IPS DF 6.9 (cell line): ENCODE results near the gene VCL.
"Not testable (repeated sequence)": the region's sequence is repeated elsewhere in the genome, so short reads cannot be mapped to it uniquely, and the experiment has no call there.

Experiments
- DNase-seq: peaks from one replicate; pipeline ENCODE4 v3.0.0-alpha.2; 2013; ENCODE audit warnings: low read depth, low spot score
- H3K27ac ChIP-seq: one replicate; pipeline ENCODE4 v1.5.1; 2013; ENCODE audit warnings: low read length, control low read depth
- H3K27me3 ChIP-seq: 2 replicates; pipeline ENCODE4 v1.6.1; 2013; ENCODE audit warnings: mild to moderate bottlenecking, low read length; ENCODE audit not compliant: control insufficient read depth, insufficient read depth
- H3K36me3 ChIP-seq: 2 replicates; pipeline ENCODE4 v1.6.1; 2013; ENCODE audit warnings: low read length; ENCODE audit not compliant: control insufficient read depth, insufficient read depth
- H3K4me1 ChIP-seq: 2 replicates; pipeline ENCODE4 v1.6.1; 2013; ENCODE audit warnings: low read length; ENCODE audit not compliant: control insufficient read depth, insufficient read depth
- H3K4me3 ChIP-seq: 2 replicates; pipeline ENCODE4 v1.5.1; 2013; ENCODE audit warnings: mild to moderate bottlenecking, low read length
- H3K9me3 ChIP-seq: 2 replicates; pipeline ENCODE4 v1.6.1; 2013; ENCODE audit warnings: low read length, inconsistent platforms; ENCODE audit not compliant: control insufficient read depth, insufficient read depth
- WGBS: extraction: QIAGEN DNeasy Blood & Tissue Kit; methylation state at CpG from one replicate; pipeline ENCODE4 v1.1.7; 2013; ENCODE audit warnings: mixed read lengths, missing lambda C conversion rate; ENCODE audit not compliant: insufficient read length, insufficient coverage; 5-methylcytosine and 5-hydroxymethylcytosine counted together

VCL gene

DNA sequence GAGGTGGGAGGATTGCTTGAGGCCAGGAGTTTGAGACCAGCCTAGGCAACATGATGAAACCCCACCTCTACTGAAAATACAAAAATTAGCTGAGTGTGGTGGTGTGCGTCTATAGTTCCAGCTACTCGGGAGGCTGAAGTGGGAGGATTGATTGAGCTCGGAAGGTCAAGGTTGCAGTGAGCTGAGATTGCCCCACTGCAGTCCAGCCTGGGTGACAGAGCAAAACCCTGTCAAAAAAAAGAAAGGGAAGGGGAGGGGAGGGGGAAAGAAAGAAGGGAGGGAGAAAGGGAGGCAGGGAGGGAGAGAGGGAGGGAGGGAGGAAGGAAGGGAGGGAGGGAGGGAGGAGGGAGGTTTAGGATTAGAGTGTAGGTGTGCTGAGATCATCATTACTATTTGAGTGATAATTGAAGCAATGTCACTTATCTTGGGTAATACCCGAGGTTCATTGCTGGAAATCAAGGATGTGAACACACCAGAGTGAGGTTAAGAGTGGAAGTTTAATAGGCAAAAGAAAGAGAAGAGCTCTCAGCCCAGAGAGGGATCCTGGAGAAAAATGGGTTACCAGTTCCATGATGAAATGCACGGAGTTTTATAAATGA lies 27.6 kb downstream of the VCL start:
- Histone ChIP-seq H3K27me3 (no peaks in the 10 kb centered on the region), H3K27ac (no peak overlapping the region), H3K9me3 (no peaks in the 10 kb centered on the region), H3K4me3 (no peak overlapping the region), H3K4me1 (no peaks in the 10 kb centered on the region; the same call in 1 of the 2 replicates), H3K36me3 (no peaks in the 10 kb centered on the region)
- WGBS: no CpG with 5 or more reads among the region's 5 CpGs
- no peak for DNase-seq

DNA sequence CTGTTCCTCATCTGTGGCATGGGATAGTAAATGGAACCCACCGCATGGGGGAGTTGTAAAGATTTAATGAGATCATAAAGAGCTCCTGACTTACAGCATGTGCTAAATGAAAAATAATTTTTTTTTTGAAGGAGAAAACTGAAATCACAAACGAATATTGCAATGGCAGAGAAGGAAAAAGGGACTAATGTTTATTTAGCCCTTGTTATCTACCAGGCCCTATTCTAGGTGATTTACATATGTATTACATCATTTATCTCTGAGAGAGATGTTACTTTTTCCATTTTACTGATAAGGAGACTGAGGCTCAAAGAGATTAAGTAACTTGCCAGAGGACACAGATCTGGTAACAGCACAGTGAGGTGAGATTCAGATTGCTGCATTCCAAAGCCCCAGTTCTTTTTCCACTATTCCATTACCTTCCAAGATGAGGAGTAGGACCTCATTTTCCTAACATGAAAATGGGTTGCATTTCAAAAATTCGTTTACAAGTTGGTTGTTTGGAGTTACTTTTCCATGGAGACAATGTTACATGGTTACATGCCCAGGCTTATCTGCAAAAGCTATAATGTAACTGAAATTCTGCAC lies 28.6 kb downstream of the VCL start:
- Histone ChIP-seq H3K4me3 (no peak overlapping the region), H3K4me1 (no peaks in the 10 kb centered on the region; the same call in 1 of the 2 replicates), H3K9me3 (no peaks in the 10 kb centered on the region), H3K27ac (no peak overlapping the region), H3K36me3 (no peaks in the 10 kb centered on the region), H3K27me3 (no peaks in the 10 kb centered on the region)
- no peak for DNase-seq
- no CpG with 5 or more reads among the region's 3 CpGs for WGBS

DNA sequence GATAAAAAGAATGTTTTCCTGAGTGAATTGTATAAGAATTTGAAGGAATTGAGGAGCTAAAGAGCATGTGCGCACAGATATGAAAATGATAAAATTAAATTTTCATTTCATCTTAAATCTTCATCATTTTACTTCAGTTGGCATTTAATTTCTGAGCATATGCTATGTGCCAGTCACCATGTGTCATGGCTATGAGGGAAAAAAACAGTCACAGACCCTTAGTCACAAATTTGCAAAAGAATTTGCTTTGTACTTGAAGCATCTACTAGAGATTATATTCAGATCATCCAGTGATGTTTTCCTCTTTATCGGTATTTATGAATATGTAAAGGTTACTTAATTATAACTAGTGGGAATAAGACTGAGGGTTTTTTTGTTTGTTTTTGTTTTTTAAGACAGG lies 29.8 kb downstream of the VCL start:
- H3K27me3 ChIP-seq: no peaks in the 10 kb centered on the region
- no peaks in the 10 kb centered on the region for H3K9me3 ChIP-seq
- no peak overlapping the region for H3K27ac ChIP-seq

DNA sequence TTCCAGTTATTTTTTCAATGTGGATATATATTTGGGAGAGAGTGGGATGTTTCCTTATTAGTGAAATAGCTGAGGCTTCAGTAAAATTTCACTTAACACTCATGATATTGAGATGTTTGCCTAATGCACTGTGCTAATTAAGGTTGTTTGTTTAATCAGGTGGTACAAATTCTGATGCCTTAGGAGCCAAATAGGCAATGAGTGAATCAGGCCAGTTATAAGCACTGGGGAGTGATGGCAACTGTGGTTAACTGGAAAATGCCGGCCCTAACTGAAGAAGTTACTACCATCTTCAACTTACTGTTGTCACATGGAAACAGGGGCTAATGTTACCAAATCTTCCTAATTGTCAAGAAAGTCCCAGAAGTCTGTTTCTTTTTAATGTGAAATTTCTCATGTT lies 32.0 kb downstream of the VCL start:
- no peaks in the 10 kb centered on the region for H3K36me3 ChIP-seq
- no peaks in the 10 kb centered on the region for H3K27me3 ChIP-seq
- peaks cover 2% of the 10 kb centered on the region; the same call in 1 of the 2 replicates for H3K4me1 ChIP-seq
- H3K4me3 ChIP-seq: no peak overlapping the region
- no peak overlapping the region for H3K27ac ChIP-seq
- DNase-seq: no peak
- WGBS: no CpG with 5 or more reads among the region's 1 CpG
- no peaks in the 10 kb centered on the region for H3K9me3 ChIP-seq

More for the DNA sequence above, 29.8 kb downstream of the VCL start:
- Histone ChIP-seq H3K4me1 (no peaks in the 10 kb centered on the region; the same call in 1 of the 2 replicates), H3K36me3 (no peaks in the 10 kb centered on the region), H3K4me3 (no peak overlapping the region)
- WGBS: 100% methylated on average over 1 of the region's 2 CpGs
- no peak for DNase-seq

DNA sequence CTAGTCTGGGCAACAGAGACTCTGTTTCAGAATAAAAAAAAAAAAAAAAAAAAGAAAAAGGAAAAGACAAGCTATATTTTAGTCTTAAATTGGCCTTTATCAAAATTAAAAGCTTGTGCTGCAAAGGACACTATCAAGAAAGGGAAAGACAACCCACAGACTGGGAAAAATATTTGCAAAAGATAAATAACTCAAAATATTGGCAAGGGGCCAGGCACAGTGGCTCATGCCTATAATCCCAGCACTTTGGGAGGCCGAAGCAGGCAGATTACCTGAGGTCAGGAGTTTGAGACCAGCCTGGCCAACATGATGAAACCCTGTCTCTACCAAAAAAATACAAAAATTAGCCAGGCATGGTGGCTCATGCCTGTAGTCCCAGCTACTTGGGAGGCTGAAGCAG lies 34.3 kb downstream of the VCL start:
- DNase-seq, H3K4me3 ChIP-seq, H3K9me3 ChIP-seq, H3K27ac ChIP-seq, H3K4me1 ChIP-seq, H3K36me3 ChIP-seq, H3K27me3 ChIP-seq: not testable (repeated sequence)
- no CpG with 5 or more reads among the region's 1 CpG for WGBS

DNA sequence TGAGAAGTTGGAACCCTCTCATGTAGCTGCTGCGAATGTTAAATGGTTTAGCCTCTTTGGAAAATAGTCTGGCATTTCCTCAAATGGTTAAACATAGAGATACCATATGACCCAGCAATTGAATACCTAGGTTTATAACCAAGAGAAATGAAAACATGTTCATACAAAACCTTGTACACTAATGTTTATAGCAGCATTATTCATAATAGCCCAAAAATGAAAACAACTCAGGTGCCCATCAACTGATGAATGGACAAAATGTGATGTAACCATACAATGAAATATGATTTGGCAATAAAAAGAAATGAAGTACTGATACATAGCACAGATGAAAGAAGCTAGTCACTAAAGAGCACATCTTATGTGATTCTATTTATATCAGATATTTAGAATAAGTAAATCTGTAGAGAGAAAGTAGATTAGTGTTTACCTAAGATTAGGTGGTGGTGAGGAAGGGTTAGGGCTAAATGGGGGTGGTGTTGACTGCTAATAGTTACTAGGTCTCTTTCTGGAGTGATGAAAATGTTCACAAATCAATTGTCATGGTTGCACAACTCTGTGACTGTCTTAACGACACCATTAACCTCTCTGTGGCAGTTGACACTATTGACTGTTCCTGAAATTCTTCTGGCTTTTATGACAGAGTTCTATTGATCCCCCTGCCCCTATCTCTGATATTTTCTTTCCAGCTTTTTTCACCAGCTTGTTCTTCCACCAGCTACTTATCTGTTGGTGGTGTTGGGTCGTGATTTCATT lies 35.2 kb downstream of the VCL start:
- no CpG with 5 or more reads among the region's 3 CpGs for WGBS
- Histone ChIP-seq H3K36me3 (no peaks in the 10 kb centered on the region), H3K4me1 (peaks cover 2% of the 10 kb centered on the region; the same call in 1 of the 2 replicates), H3K27me3 (no peaks in the 10 kb centered on the region), H3K27ac (no peak overlapping the region), H3K9me3 (no peaks in the 10 kb centered on the region), H3K4me3 (no peak overlapping the region)
- no peak for DNase-seq

DNA sequence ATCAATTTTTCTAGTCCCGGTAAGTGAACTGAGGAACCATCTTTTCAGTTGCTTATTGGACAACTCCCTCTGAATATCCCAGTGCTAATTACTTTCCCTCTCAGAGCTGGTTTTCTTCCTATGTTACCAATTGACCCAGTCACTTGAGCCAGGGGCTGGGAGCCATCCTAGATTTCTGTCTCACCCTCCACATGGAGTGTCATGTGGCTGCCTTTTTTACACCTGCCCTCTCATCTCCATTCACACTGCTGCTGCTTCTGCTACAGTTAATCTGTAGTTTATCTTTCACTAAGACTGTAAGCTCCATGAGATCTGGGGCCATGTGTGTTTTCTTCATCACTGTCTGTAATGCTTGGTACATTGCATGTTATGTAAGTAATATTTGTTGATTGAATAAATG lies 35.8 kb downstream of the VCL start:
- H3K9me3 ChIP-seq: no peaks in the 10 kb centered on the region
- no peak overlapping the region for H3K4me3 ChIP-seq
- H3K27ac ChIP-seq: no peak overlapping the region
- H3K4me1 ChIP-seq: peaks cover 2% of the 10 kb centered on the region; the same call in 1 of the 2 replicates
- WGBS: no CpG with 5 or more reads among the region's 1 CpG
- DNase-seq: no peak
- H3K27me3 ChIP-seq: no peaks in the 10 kb centered on the region
- no peaks in the 10 kb centered on the region for H3K36me3 ChIP-seq

DNA sequence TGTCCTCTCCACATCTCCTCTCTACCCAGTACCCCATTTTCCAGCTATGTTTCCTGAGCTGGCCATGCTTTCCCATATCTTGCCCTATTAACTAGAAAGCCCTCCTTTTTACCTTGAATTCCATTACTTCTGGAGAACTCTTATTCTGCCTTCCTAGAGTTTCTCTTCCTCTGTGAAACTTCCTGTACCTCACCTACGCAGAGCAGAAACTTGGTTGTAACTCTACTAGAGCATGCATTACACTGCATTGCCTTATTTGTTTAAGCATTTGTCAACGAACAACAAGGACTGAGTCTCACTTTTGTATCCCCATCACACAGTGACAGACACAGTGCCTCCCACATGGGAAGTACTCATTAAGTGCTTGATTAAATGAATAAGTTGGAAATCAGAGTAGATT lies 36.4 kb downstream of the VCL start:
- no peak overlapping the region for H3K27ac ChIP-seq
- WGBS: no CpG with 5 or more reads among the region's 2 CpGs
- no peaks in the 10 kb centered on the region for H3K9me3 ChIP-seq
- H3K27me3 ChIP-seq: no peaks in the 10 kb centered on the region
- no peak overlapping the region for H3K4me3 ChIP-seq
- DNase-seq: no peak
- no peaks in the 10 kb centered on the region for H3K36me3 ChIP-seq
- peaks cover 2% of the 10 kb centered on the region; the same call in 1 of the 2 replicates for H3K4me1 ChIP-seq

DNA sequence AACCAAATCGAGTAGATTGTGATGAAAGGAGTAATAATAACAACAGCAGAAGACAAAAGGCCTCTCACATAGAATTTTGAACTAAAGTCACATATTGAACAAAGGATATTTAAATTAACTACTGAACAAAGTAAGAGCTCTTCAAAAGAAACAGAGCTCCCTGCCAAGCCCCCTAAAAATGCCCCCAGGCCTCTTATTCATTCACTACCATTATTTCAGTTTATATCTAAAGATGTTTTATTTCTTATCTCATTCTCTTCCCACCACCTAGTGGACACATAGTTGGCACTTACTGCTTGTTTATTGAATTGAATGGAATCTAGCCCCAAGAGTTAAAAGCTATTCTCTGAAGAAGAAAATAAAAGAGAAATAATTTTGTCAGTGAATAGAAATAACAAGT lies 37.4 kb downstream of the VCL start:
- H3K4me1 ChIP-seq: peaks cover 2% of the 10 kb centered on the region; the same call in 1 of the 2 replicates
- H3K27ac ChIP-seq: no peak overlapping the region
- H3K4me3 ChIP-seq: no peak overlapping the region
- DNase-seq: no peak
- no peaks in the 10 kb centered on the region for H3K9me3 ChIP-seq
- WGBS: no CpG with 5 or more reads among the region's 1 CpG
- no peaks in the 10 kb centered on the region for H3K36me3 ChIP-seq
- no peaks in the 10 kb centered on the region for H3K27me3 ChIP-seq

DNA sequence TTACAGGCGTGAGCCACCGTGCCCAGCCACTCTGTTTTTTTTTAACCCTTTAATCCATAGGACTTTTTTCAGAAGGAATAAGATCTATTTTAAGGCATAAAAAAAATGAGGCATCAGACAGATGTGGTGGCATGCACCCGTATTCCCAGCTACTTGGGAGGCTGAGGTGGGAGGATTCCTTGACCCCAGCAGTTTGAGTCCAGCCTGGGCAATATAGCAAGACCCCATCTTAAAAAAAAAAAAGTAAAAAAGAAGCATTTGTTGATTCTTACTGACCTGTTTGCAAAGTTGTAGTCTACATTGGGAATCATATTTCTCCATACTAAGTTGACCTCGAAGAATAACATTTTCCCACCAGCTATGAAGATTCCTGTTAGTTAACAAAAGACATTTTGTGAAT lies 38.6 kb downstream of the VCL start:
- H3K4me1 ChIP-seq: peaks cover 2% of the 10 kb centered on the region; the same call in 1 of the 2 replicates
- H3K27ac ChIP-seq: no peak overlapping the region
- WGBS: no CpG with 5 or more reads among the region's 4 CpGs
- no peak overlapping the region for H3K4me3 ChIP-seq
- DNase-seq: no peak
- no peaks in the 10 kb centered on the region for H3K36me3 ChIP-seq
- no peaks in the 10 kb centered on the region for H3K27me3 ChIP-seq
- no peaks in the 10 kb centered on the region for H3K9me3 ChIP-seq
